ENCODE measurements around the gene SNAPIN. TPM values are rescaled to one million over a fixed set of nuclear protein-coding genes. Genes with fewer than 3 reads are reported as not detected.

Gene SNAPIN
- total RNA-seq, 1 experiment from 2014 or later = 29.0 TPM

- Histone ChIP-seq H3K9ac (ENCODE audit: extremely low read depth, insufficient read length, low read length) (no peak overlapping the region), H3K23ac (ENCODE audit: insufficient read length, low read depth, low read length) (no peak overlapping the region), H3K56ac (ENCODE audit: insufficient read length, low read depth, low read length) (no peak overlapping the region), H4K20me1 (ENCODE audit: control insufficient read depth, insufficient read depth, insufficient read length) (no peaks in the 10 kb centered on the region), H2AK5ac (ENCODE audit: insufficient read length, low read length) (no peak overlapping the region), H2BK120ac (ENCODE audit: low read depth, low read length, poor library complexity, severe bottlenecking) (no peak overlapping the region), H3K79me2 (ENCODE audit: insufficient read depth, low read length) (peaks cover 4% of the 10 kb centered on the region; the same call in 1 of the 2 replicates), H3K4ac (ENCODE audit: low read depth, low read length) (no peak overlapping the region), H4K5ac (ENCODE audit: insufficient read length, low read depth, low read length) (no peak overlapping the region), H2BK5ac (ENCODE audit: insufficient read length, low read length) (no peak overlapping the region), H3T11ph (ENCODE audit: low read length) (no peak overlapping the region), H2AFZ (ENCODE audit: low read length) (no peak overlapping the region), H3K23me2 (ENCODE audit: insufficient read length, low read depth, low read length, poor library complexity, severe bottlenecking) (peaks cover 11% of the 10 kb centered on the region), H2BK20ac (ENCODE audit: low read depth, low read length, poor library complexity, severe bottlenecking) (no peak overlapping the region), H4K91ac (ENCODE audit: insufficient read length, low read depth, low read length) (no peak overlapping the region), H3K14ac (ENCODE audit: insufficient read depth, low read length) (no peak overlapping the region), H3K79me1 (ENCODE audit: insufficient read depth, low read depth, low read length, poor library complexity, severe bottlenecking) (peaks cover 4% of the 10 kb centered on the region), H3K9me3 (ENCODE audit: control insufficient read depth, low read depth, low read length) (no peaks in the 10 kb centered on the region), H3K27me3 (ENCODE audit: insufficient read depth, low read length) (no peaks in the 10 kb centered on the region), H2BK12ac (ENCODE audit: insufficient read length, low read depth, low read length) (no peak overlapping the region), H3K18ac (ENCODE audit: insufficient read length, low read depth, low read length) (no peak overlapping the region), H4K8ac (replicated peaks; ENCODE audit: insufficient read length, low read depth, low read length) (no peak overlapping the region), H2BK15ac (ENCODE audit: low read depth, low read length) (no peak overlapping the region), H3K4me1 (ENCODE audit: insufficient read depth, low read length) (no peaks in the 10 kb centered on the region), H3K27ac (ENCODE audit: insufficient read length, low read depth, low read length) (no peak overlapping the region), H3K4me2 (ENCODE audit: insufficient read depth, insufficient read length, low read length) (no peak overlapping the region)
- no CpG with 5 or more reads among the region's 6 CpGs for WGBS (ENCODE audit: extremely low coverage, insufficient read length, low lambda C conversion rate)
- TF ChIP-seq CTCF (conservative IDR thresholded peaks at IDR 0.05) = no peak
- H3K9me3 Mint-ChIP-seq = peaks cover 0 to 3% of the 10 kb centered on the region in 2 experiments; a peak in 1 of 5 replicates
- peaks cover 53 to 85% (median 78%) of the 10 kb centered on the region in 3 experiments for H3K36me3 Mint-ChIP-seq (ENCODE audit: insufficient read depth in 1 of 3, low read depth in 3 of 3)
- no peak overlapping the region for H3K4me3 Mint-ChIP-seq
- no peaks in the 10 kb centered on the region for H3K27me3 Mint-ChIP-seq (ENCODE audit: low read depth)
- DNase-seq = no peak
- peaks cover 9 to 13% of the 10 kb centered on the region in 2 experiments for H3K4me1 Mint-ChIP-seq
- no peak overlapping the region for H3K27ac Mint-ChIP-seq
Measured at GRCh38 chr1:153638261-153638660, 20.2 kb upstream of the SNAPIN start.

All from H9 (cell line).